Measurements from ENCODE around the gene PCSK7.

GRCh38 chr11:117217141-117218084 lies 14.5 kb downstream of the PCSK7 start:
- no peak for TF ChIP-seq EZH2 (IDR thresholded peaks at IDR 0.05)
- TF ChIP-seq POLR2AphosphoS5 (IDR thresholded peaks at IDR 0.05; ENCODE audit: borderline replicate concordance, low read depth, low read length) = no peak
- TF ChIP-seq FOXP2 (optimal IDR thresholded peaks at IDR 0.05; ENCODE audit: control extremely low read depth, extremely low read length, insufficient read depth) = no peak
